Right lobe of liver (tissue), 4 donors: Measurements from ENCODE around the gene ZNF425.

Experiments used
- POLR2A ChIP-seq: fragments of 450-650 bp; IDR thresholded peaks from one replicate; pipeline ENCODE4 v1.6.1; 2017; ENCODE audit warnings: antibody characterized with exemption, mild to moderate bottlenecking
- TF ChIP-seq, protein P1 (sequence below), 4 donors: fragments of 200-600 bp in 3 of 4; fragments of 450-650 bp in 1 of 4; IDR thresholded peaks; one replicate each; pipeline versions ENCODE4 v1.5.1 to v1.8.0; 2016 to 2022; ENCODE audit warnings: antibody characterized with exemption in 4 of 4, mild to moderate bottlenecking in 2 of 4
- donor health status: DM: no; HTN: no; CAD: no.
- donor health status: DM: no; HTN: no; CAD: no.
- donor health status: DM: no; HTN: yes; CAD: no.

DNA sequence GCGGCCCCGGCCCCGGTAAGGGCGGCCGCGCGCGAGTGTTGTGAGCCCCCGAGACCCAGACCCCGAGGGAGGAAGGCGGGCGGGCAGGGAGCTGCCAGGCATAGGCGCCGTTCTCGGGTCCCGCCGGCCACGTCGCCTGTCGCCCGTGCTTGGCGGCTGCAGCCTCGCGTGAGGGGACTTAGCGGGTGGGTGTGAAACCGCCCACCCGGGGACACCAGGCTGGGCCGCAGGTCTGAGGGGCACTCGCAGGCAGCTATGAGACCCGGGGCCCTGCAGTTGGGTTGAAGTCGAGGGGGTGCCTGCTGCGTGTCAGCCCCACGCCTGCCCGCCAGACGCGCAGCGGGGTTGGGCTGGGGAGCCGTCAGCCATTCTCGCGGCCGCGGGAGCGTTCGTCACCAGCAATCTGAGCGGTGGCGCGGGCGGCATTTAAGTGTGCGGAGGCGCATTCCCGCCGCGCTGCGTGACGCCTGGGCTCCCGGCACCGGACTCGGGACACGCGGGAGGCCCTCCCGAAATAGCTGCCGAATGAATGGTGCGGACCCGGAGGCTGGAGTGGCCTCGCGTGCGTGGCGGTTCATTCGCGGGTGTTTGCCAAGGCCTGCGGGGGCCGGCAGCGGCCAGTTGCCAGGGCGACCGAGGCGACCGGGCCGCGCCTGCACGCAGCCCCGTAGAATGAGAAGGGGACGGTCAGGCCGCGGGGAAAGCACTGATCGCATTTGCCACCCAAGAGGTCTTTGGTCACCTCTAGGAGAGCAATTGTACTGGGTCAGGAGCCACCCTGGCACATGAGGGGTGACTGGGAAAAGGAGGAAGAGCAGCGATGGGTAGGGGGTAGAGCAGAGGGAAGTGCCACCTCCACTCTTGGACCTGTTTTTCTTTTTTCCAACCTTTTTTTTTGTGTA is 21.9 kb upstream of the ZNF425 start:
- TF ChIP-seq, protein P1, sequence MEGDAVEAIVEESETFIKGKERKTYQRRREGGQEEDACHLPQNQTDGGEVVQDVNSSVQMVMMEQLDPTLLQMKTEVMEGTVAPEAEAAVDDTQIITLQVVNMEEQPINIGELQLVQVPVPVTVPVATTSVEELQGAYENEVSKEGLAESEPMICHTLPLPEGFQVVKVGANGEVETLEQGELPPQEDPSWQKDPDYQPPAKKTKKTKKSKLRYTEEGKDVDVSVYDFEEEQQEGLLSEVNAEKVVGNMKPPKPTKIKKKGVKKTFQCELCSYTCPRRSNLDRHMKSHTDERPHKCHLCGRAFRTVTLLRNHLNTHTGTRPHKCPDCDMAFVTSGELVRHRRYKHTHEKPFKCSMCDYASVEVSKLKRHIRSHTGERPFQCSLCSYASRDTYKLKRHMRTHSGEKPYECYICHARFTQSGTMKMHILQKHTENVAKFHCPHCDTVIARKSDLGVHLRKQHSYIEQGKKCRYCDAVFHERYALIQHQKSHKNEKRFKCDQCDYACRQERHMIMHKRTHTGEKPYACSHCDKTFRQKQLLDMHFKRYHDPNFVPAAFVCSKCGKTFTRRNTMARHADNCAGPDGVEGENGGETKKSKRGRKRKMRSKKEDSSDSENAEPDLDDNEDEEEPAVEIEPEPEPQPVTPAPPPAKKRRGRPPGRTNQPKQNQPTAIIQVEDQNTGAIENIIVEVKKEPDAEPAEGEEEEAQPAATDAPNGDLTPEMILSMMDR (IDR thresholded peaks at IDR 0.05): no peak
- no peak for TF ChIP-seq POLR2A
